ENCODE measurements around the gene DGKI.

Gene DGKI

GRCh38 chr7:137574812-137575211, 272.0 kb downstream of the DGKI start:
- H3K4me3 ChIP-seq (ENCODE audit: low read depth, low read length, poor library complexity, severe bottlenecking) = no peak overlapping the region
- no peak overlapping the region for H3K9ac ChIP-seq (ENCODE audit: low read length)
- no peaks in the 10 kb centered on the region for H3K79me2 ChIP-seq (ENCODE audit: insufficient read depth, low read length)
- H3K9me3 ChIP-seq (ENCODE audit: low read length) = no peaks in the 10 kb centered on the region
- no peaks in the 10 kb centered on the region for H4K20me1 ChIP-seq (ENCODE audit: insufficient read depth, low read length)
- H3F3A ChIP-seq (ENCODE audit: insufficient read depth, low read length) = no peaks in the 10 kb centered on the region
- H3K27me3 ChIP-seq (ENCODE audit: insufficient read depth, low read length) = no peaks in the 10 kb centered on the region
- TF ChIP-seq CTCF (IDR thresholded peaks at IDR 0.05; ENCODE audit: low read length) = no peak
- TF ChIP-seq EZH2 (IDR thresholded peaks at IDR 0.05; ENCODE audit: borderline replicate concordance, low read length) = no peak
- H3K4me1 ChIP-seq (ENCODE audit: insufficient read depth, low read length, severe bottlenecking) = no peaks in the 10 kb centered on the region
- H3K4me2 ChIP-seq (ENCODE audit: low read length) = no peak overlapping the region
- H3K9me2 ChIP-seq (ENCODE audit: low read depth, low read length) = no peaks in the 10 kb centered on the region
- no peak overlapping the region for H2AFZ ChIP-seq (ENCODE audit: low read length)
- no peak overlapping the region for H3K27ac ChIP-seq (ENCODE audit: low read depth, low read length, poor library complexity, severe bottlenecking)
- H3K36me3 ChIP-seq (ENCODE audit: insufficient read depth, low read length) = no peaks in the 10 kb centered on the region

DNA sequence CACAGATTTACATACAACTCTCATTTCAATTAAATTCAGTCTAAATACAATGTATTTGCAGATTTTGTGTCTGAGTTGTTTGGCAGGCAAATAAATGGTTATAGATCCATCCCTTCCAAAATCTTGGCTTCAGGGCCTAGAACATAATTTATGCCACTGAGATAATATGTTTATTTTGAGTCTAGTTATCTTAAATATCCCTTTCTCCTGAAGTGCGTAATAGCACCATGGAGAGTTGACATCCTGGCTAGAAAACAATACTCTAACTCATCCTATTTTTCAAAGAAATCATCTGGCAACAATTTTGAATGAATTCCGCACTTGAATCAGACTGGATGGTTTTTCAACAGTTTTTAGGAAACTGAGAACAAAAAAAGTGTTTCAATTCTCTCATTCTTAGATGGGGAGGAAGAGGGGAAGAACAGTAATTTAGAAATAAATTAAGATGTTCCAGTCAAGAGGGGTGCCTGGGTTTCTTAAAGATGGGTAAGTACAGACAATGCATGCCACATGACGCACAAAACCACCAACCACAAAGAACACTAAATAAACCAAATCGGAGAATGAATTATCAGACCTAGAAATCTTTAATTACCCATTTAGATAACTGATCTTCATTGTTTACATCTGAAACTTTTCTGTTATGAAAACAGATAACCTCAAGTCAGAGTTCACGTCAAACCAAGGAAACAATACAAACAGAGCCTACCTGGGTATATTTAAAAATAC, 274.6 kb downstream of the DGKI start:
- TF ChIP-seq CTCF (IDR thresholded peaks at IDR 0.05; ENCODE audit: low read length) (no peak), EZH2 (IDR thresholded peaks at IDR 0.05; ENCODE audit: borderline replicate concordance, low read length) (no peak)
- no peaks in the 10 kb centered on the region for H3F3A ChIP-seq (ENCODE audit: insufficient read depth, low read length)
- no peak overlapping the region for H3K27ac ChIP-seq (ENCODE audit: low read depth, low read length, poor library complexity, severe bottlenecking)
- no peaks in the 10 kb centered on the region for H3K9me2 ChIP-seq (ENCODE audit: low read depth, low read length)
- no peak overlapping the region for H3K4me2 ChIP-seq (ENCODE audit: low read length)
- H3K9ac ChIP-seq (ENCODE audit: low read length) = no peak overlapping the region
- no peaks in the 10 kb centered on the region for H3K27me3 ChIP-seq (ENCODE audit: insufficient read depth, low read length)
- H3K4me1 ChIP-seq (ENCODE audit: insufficient read depth, low read length, severe bottlenecking) = no peaks in the 10 kb centered on the region
- no peak overlapping the region for H2AFZ ChIP-seq (ENCODE audit: low read length)
- H3K36me3 ChIP-seq (ENCODE audit: insufficient read depth, low read length) = no peaks in the 10 kb centered on the region
- no peaks in the 10 kb centered on the region for H3K79me2 ChIP-seq (ENCODE audit: insufficient read depth, low read length)
- H4K20me1 ChIP-seq (ENCODE audit: insufficient read depth, low read length) = no peaks in the 10 kb centered on the region
- H3K4me3 ChIP-seq (ENCODE audit: low read depth, low read length, poor library complexity, severe bottlenecking) = no peak overlapping the region
- H3K9me3 ChIP-seq (ENCODE audit: low read length) = no peaks in the 10 kb centered on the region

GRCh38 chr7:137564677-137565076, 282.1 kb downstream of the DGKI start:
- H3K9me2 ChIP-seq (ENCODE audit: low read depth, low read length) = no peaks in the 10 kb centered on the region
- no peak overlapping the region for H2AFZ ChIP-seq (ENCODE audit: low read length)
- no peak overlapping the region for H3K9ac ChIP-seq (ENCODE audit: low read length)
- TF ChIP-seq EZH2 (IDR thresholded peaks at IDR 0.05; ENCODE audit: borderline replicate concordance, low read length) (no peak), CTCF (IDR thresholded peaks at IDR 0.05; ENCODE audit: low read length) (no peak)
- no peaks in the 10 kb centered on the region for H3K4me1 ChIP-seq (ENCODE audit: insufficient read depth, low read length, severe bottlenecking)
- H3K4me2 ChIP-seq (ENCODE audit: low read length) = no peak overlapping the region
- no peaks in the 10 kb centered on the region for H4K20me1 ChIP-seq (ENCODE audit: insufficient read depth, low read length)
- no peaks in the 10 kb centered on the region for H3K79me2 ChIP-seq (ENCODE audit: insufficient read depth, low read length)
- H3K27ac ChIP-seq (ENCODE audit: low read depth, low read length, poor library complexity, severe bottlenecking) = no peak overlapping the region
- no peak overlapping the region for H3K4me3 ChIP-seq (ENCODE audit: low read depth, low read length, poor library complexity, severe bottlenecking)
- H3K36me3 ChIP-seq (ENCODE audit: insufficient read depth, low read length) = no peaks in the 10 kb centered on the region
- no peaks in the 10 kb centered on the region for H3K9me3 ChIP-seq (ENCODE audit: low read length)
- H3K27me3 ChIP-seq (ENCODE audit: insufficient read depth, low read length) = no peaks in the 10 kb centered on the region
- no peaks in the 10 kb centered on the region for H3F3A ChIP-seq (ENCODE audit: insufficient read depth, low read length)
